ENCODE data around the gene MAPKAP1. TPM values are rescaled to one million over a fixed set of nuclear protein-coding genes. Genes with fewer than 3 reads are reported as not detected.
"Not testable (repeated sequence)": the region's sequence is repeated elsewhere in the genome, so short reads cannot be mapped to it uniquely, and the experiment has no call there.

MAPKAP1 gene
- total RNA-seq, 1 donor from 2014 or later = 63.4 TPM

DNA sequence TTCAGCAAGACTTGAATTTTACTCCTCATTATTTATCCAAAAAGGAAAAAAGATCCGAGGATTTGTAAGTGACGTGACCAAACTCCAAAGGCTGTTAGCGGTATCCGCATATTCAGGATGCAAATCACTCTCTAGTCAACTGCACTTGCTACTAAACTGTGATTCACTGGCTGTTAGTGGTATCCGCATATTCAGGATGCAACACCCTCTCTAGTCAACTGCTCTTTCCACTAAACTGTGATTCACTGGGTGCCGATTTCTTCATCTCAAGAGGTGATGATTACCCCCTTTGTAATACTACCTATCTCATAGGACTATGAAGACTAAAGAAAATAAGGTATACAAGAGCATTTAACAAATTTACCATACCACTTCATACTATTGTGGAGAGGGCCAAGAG is 5.7 kb downstream of the MAPKAP1 start:
- H3K27me3 Mint-ChIP-seq (ENCODE audit: low read depth) = no peaks in the 10 kb centered on the region
- H3K36me3 Mint-ChIP-seq (ENCODE audit: low read depth) = peaks cover 2% of the 10 kb centered on the region
- no peak for DNase-seq (ENCODE audit: low read depth, low spot score)
- H3K27ac Mint-ChIP-seq (ENCODE audit: unreplicated experiment) = no peak overlapping the region
- peaks cover 28% of the 10 kb centered on the region for H3K4me1 Mint-ChIP-seq
- TF ChIP-seq, protein P1, sequence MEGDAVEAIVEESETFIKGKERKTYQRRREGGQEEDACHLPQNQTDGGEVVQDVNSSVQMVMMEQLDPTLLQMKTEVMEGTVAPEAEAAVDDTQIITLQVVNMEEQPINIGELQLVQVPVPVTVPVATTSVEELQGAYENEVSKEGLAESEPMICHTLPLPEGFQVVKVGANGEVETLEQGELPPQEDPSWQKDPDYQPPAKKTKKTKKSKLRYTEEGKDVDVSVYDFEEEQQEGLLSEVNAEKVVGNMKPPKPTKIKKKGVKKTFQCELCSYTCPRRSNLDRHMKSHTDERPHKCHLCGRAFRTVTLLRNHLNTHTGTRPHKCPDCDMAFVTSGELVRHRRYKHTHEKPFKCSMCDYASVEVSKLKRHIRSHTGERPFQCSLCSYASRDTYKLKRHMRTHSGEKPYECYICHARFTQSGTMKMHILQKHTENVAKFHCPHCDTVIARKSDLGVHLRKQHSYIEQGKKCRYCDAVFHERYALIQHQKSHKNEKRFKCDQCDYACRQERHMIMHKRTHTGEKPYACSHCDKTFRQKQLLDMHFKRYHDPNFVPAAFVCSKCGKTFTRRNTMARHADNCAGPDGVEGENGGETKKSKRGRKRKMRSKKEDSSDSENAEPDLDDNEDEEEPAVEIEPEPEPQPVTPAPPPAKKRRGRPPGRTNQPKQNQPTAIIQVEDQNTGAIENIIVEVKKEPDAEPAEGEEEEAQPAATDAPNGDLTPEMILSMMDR (conservative IDR thresholded peaks at IDR 0.05) = no peak
- H3K9me3 Mint-ChIP-seq = no peaks in the 10 kb centered on the region
- peak overlapping the region; percentile 47 for H3K4me3 Mint-ChIP-seq

DNA sequence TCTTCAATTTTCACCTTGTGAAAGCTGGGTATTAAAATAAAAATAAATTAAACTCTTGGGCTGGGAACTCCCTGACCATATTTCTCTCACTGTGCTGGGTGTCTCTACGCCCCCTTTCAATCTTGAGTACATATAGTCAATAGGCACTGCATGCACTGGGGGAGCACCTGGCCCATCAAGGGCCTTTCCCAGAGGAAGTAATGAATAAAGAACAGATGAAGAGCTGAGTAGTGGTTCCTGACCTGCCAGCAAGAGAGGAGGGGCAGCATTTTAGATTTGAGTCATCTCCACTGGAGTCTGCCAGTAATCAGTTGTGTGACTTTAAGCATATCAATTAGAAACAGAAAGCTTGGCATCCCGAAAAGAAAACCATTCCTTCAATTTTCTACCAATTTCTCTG is 6.2 kb downstream of the MAPKAP1 start:
- peaks cover 2% of the 10 kb centered on the region for H3K36me3 Mint-ChIP-seq (ENCODE audit: low read depth)
- H3K4me1 Mint-ChIP-seq = peaks cover 22% of the 10 kb centered on the region
- no peak for DNase-seq (ENCODE audit: low read depth, low spot score)
- TF ChIP-seq, protein P1 (conservative IDR thresholded peaks at IDR 0.05) = no peak
- no peaks in the 10 kb centered on the region for H3K27me3 Mint-ChIP-seq (ENCODE audit: low read depth)
- H3K27ac Mint-ChIP-seq (ENCODE audit: unreplicated experiment) = no peak overlapping the region
- no peak overlapping the region for H3K4me3 Mint-ChIP-seq
- H3K9me3 Mint-ChIP-seq = no peaks in the 10 kb centered on the region

DNA sequence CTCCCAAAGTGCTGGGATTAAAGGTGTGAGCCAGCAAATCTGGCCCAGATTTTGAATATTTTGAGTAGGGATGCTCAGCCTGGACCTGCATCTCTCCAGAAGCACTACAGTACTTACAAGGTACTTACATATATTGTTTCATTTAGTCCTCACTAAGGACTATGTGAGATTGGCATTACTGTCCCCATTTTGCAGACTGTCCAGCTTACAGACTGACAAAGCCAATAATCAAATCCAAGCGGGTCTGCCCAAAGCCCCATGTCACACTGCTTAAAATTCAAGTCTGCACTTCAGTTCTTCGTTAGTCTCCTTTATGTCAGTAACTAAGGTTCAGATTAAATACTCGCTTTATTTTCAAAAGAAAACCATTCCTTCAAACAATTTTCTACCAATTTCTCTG is 7.1 kb downstream of the MAPKAP1 start:
- Mint-ChIP-seq H3K9me3 (no peaks in the 10 kb centered on the region), H3K36me3 (ENCODE audit: low read depth) (peaks cover 2% of the 10 kb centered on the region), H3K4me3 (no peak overlapping the region), H3K4me1 (peaks cover 18% of the 10 kb centered on the region), H3K27ac (ENCODE audit: unreplicated experiment) (no peak overlapping the region), H3K27me3 (ENCODE audit: low read depth) (no peaks in the 10 kb centered on the region)
- TF ChIP-seq, protein P1 (conservative IDR thresholded peaks at IDR 0.05) = no peak
- DNase-seq (ENCODE audit: low read depth, low spot score) = no peak

DNA sequence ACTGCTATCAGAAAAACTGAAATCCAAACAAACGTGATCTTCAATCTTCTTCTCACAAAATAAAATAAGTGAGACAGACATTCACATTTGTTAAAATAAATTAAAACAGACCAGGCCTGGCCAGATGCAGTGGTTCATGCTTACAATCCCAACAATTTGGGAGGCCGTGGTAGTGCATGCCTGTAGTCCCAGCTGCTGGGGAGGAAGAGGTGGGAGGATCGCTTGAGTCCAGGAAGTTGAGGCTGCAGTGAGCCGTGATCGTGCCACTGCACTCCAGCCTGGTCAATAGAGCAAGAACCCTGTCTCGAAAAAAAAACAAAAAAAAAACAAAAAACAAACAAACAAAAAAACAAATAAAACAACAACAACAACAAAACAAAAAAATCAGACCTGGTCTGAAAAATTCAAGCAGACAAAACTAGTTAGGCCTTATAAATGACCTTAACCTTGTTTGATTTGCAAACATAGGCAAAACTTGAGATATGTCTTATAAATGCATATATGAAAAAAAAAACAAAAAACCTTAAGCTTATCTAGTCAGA is 10.8 kb downstream of the MAPKAP1 start:
- TF ChIP-seq, protein P1 (conservative IDR thresholded peaks at IDR 0.05) = no peak
- Mint-ChIP-seq H3K4me1 (peaks cover 11% of the 10 kb centered on the region), H3K9me3 (no peaks in the 10 kb centered on the region), H3K4me3 (no peak overlapping the region), H3K27ac (ENCODE audit: unreplicated experiment) (no peak overlapping the region), H3K27me3 (ENCODE audit: low read depth) (no peaks in the 10 kb centered on the region), H3K36me3 (ENCODE audit: low read depth) (peaks cover 2% of the 10 kb centered on the region)
- DNase-seq (ENCODE audit: low read depth, low spot score) = no peak

DNA sequence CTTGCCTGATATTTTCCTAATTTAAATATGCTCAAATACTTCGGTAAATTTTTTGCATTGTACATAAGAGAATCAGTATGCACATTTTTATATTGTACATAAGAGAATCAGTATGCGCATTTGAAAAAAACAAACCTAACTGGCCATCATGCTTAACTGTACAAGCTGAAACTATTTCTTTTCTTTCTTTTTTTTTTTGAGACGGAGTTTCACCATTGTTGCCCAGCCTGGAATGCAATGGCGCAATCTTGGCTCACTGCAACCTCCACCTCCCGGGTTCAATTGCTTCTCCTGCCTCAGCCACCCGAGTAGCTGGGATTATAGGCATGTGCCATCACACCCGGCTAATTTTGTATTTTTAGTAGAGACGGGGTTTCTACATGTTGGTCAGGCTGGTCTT is 11.5 kb downstream of the MAPKAP1 start:
- not testable (repeated sequence) for H3K4me1 Mint-ChIP-seq; H3K9me3 Mint-ChIP-seq; H3K27me3 Mint-ChIP-seq (ENCODE audit: low read depth); H3K36me3 Mint-ChIP-seq (ENCODE audit: low read depth); DNase-seq (ENCODE audit: low read depth, low spot score); H3K27ac Mint-ChIP-seq (ENCODE audit: unreplicated experiment); H3K4me3 Mint-ChIP-seq

DNA sequence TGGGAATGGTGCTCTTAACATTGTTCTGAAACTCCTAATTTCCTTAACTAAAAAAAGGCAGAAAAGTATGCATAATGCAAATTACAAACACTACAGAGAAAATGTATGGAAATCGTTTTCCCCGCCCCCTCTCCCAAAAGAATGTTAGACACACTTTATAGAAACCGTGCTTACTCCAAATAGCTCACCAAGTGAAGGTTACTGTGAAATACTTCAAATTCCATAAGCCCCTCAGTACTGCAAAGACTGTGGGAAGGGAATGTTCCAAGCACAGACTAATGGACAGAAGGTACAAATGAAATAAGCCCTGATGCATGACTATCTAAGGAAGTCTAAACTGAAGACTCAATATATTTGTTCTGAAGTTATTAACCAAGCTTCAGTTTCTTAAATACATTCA is 12.5 kb downstream of the MAPKAP1 start:
- no peak overlapping the region for H3K4me3 Mint-ChIP-seq
- TF ChIP-seq, protein P1 (conservative IDR thresholded peaks at IDR 0.05) = no peak
- H3K27ac Mint-ChIP-seq (ENCODE audit: unreplicated experiment) = no peak overlapping the region
- peaks cover 2% of the 10 kb centered on the region for H3K36me3 Mint-ChIP-seq (ENCODE audit: low read depth)
- DNase-seq (ENCODE audit: low read depth, low spot score) = no peak
- H3K27me3 Mint-ChIP-seq (ENCODE audit: low read depth) = no peaks in the 10 kb centered on the region
- H3K9me3 Mint-ChIP-seq = no peaks in the 10 kb centered on the region
- H3K4me1 Mint-ChIP-seq = peaks cover 8% of the 10 kb centered on the region

DNA sequence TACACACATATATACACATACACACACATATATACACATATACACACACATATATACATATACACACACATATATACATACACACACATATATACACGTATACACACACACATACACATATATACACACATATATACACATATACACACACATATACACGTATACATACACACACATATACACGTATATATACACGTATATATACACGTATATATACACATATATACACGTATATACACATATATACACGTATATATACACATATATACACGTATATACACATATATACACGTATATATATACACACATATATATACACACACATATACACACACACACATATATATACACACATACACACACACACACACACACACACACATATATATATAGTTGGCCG is 13.5 kb downstream of the MAPKAP1 start:
- H3K4me1 Mint-ChIP-seq; H3K27me3 Mint-ChIP-seq (ENCODE audit: low read depth); H3K36me3 Mint-ChIP-seq (ENCODE audit: low read depth); H3K4me3 Mint-ChIP-seq; H3K27ac Mint-ChIP-seq (ENCODE audit: unreplicated experiment); H3K9me3 Mint-ChIP-seq; DNase-seq (ENCODE audit: low read depth, low spot score): not testable (repeated sequence)

All from neural crest cell (in vitro differentiated cells).